GM12878 (cell line): Measurements from ENCODE around the gene GANAB. TPM values are rescaled to one million over a fixed set of nuclear protein-coding genes. Genes with fewer than 3 reads are reported as not detected.

Experiments used
- ATAC-seq: fragments of 200-7000 bp; cut with Tn5 transposase; 3 replicates; pipeline ENCODE4 v1.9.1; 2020; ENCODE audit warnings: mild to moderate bottlenecking, moderate library complexity
- BruUV-seq: library from RNA; stranded (reverse); fragments of 400-500 nt; replicated peaks from 2 replicates; lab custom pipeline; 2021; lab: Mats Ljungman, UMichigan
- CTCF ChIA-PET: fragments of 300-600 bp; sonication (Branson Sonifier 250); formaldehyde crosslinking; extraction: SDS; loops from one replicate; lab custom pipeline; 2021; ENCODE audit warnings: inconsistent platforms; lab: Yijun Ruan, JAX
- POLR2A ChIA-PET: fragments of 350-600 bp; formaldehyde crosslinking; extraction: SDS; loops from one replicate; lab custom pipeline; 2021; ENCODE audit warnings: inconsistent platforms; lab: Charles Lee
- RAD21 ChIA-PET: fragments of 300-600 bp; sonication (Branson Sonifier 250); formaldehyde crosslinking; loops from one replicate; lab custom pipeline; 2023; ENCODE audit warnings: antibody characterized with exemption; ENCODE audit not compliant: unreplicated experiment; lab: Charles Lee
- SMC1A ChIA-PET: fragments of 300-600 bp; sonication (Branson Sonifier 250); formaldehyde crosslinking; loops from one replicate; lab custom pipeline; 2023; ENCODE audit not compliant: unreplicated experiment, uncharacterized antibody; lab: Charles Lee
- DNase-seq: peaks from one replicate; pipeline ENCODE4 v3.0.0-alpha.2; 2011; ENCODE audit warnings: low read depth, low spot score
- FAIRE-seq: peaks from 3 replicates; lab custom pipeline; 2011; peaks lifted over from hg19 to GRCh38; lab: Jason Lieb, UNC
- H2AFZ ChIP-seq: 2 replicates; pipeline ENCODE4 v1.6.0; 2011; ENCODE audit warnings: low read depth, low read length, control low read depth; ENCODE audit not compliant: control insufficient read depth
- H3K27ac ChIP-seq: 2 replicates; pipeline ENCODE4 v1.5.1; 2011; ENCODE audit warnings: control low read depth; ENCODE audit not compliant: control insufficient read depth, insufficient read depth
- H3K27me3 ChIP-seq, 2 experiments: replicated peaks in 1 of 2; 2 replicates each; pipeline versions ENCODE4 v1.6.0 to v1.6.1; 2011; ENCODE audit warnings: low read length in 1 of 2; ENCODE audit not compliant: control insufficient read depth in 2 of 2, insufficient read depth in 2 of 2
- H3K36me3 ChIP-seq, 2 experiments: 2 replicates each; pipeline ENCODE4 v1.5.1; 2011; ENCODE audit warnings: low read length in 1 of 2; ENCODE audit not compliant: control insufficient read depth in 2 of 2, insufficient read depth in 2 of 2
- H3K4me1 ChIP-seq: 2 replicates; pipeline ENCODE4 v1.6.1; 2011; ENCODE audit warnings: mild to moderate bottlenecking, low read length, moderate library complexity, mixed read lengths; ENCODE audit not compliant: control insufficient read depth, insufficient read depth
- H3K4me2 ChIP-seq: 2 replicates; pipeline ENCODE4 v1.6.0; 2011; ENCODE audit warnings: control low read depth; ENCODE audit not compliant: control insufficient read depth, insufficient read depth
- H3K4me3 ChIP-seq: fragments of 200-600 bp; sonication (generic); 2 replicates; pipeline ENCODE4 v1.5.1; 2016
- H3K79me2 ChIP-seq: 2 replicates; pipeline ENCODE4 v1.6.0; 2011; ENCODE audit warnings: low read length; ENCODE audit not compliant: control insufficient read depth, insufficient read depth
- H3K9ac ChIP-seq: 2 replicates; pipeline ENCODE4 v1.8.0; 2011; ENCODE audit warnings: low read length, control low read depth, mixed read lengths; ENCODE audit not compliant: control insufficient read depth, insufficient read depth
- H3K9me3 ChIP-seq: replicated peaks from 3 replicates; pipeline ENCODE4 v1.5.1; 2011; ENCODE audit warnings: mild to moderate bottlenecking, low read length; ENCODE audit not compliant: control insufficient read depth, insufficient read depth
- H4K20me1 ChIP-seq: 2 replicates; pipeline ENCODE4 v1.6.0; 2011; ENCODE audit not compliant: control insufficient read depth, insufficient read depth
- HSF1 ChIP-seq: fragments of 150-350 bp; IDR thresholded peaks from 2 replicates; pipeline ENCODE4 v1.6.1; 2014; ENCODE audit warnings: mild to moderate bottlenecking, low read depth, low read length
- ZNF274 ChIP-seq: IDR thresholded peaks from one replicate; pipeline ENCODE4 v1.8.0; 2011; ENCODE audit not compliant: insufficient read length, insufficient read depth
- WGBS: methylation state at CpG from one replicate; pipeline ENCODE4 v1.1.6; 2016; ENCODE audit warnings: low lambda C conversion rate; ENCODE audit not compliant: insufficient replicate concordance, insufficient coverage; ENCODE audit errors: missing lambda C conversion rate; 5-methylcytosine and 5-hydroxymethylcytosine counted together
- in situ Hi-C: fragments of 300-500 bp; cut with MboI; formaldehyde crosslinking; loops from 9 replicates; pipeline ENCODE4 v1.14.3; 2018; ENCODE audit warnings: mixed read lengths
- intact Hi-C: fragments of 100-400 bp; cut with micrococcal nuclease; formaldehyde crosslinking; loops from one replicate; pipeline ENCODE4 v1.14.2; 2022; ENCODE audit not compliant: unreplicated experiment
- polyA plus RNA-seq, 11 experiments: library from polyadenylated mRNA; depleted of rRNA in 4 of 11; unstranded in 6 of 11; stranded (reverse) in 5 of 11; fragments of >200 nt; fragmentation: Nextera tagmentation in 4 of 11; fragmentation: Illumina TruSeq in 1 of 11; extraction: Ambion mirVana in 4 of 11; extraction: Trizol in 1 of 11; gene quantifications; 1 replicate in 1 of 11; 2 replicates in 10 of 11; pipeline versions ENCODE4 v1.2.1 to v1.2.3, GENCODE V29; 2011 to 2016; ENCODE audit warnings: inconsistent platforms in 2 of 11, missing spikeins in 2 of 11, low read depth in 1 of 11
- total RNA-seq, 4 experiments: library from RNA; depleted of rRNA in 3 of 4; stranded (reverse); fragments of >200 nt in 3 of 4; fragmentation: Illumina TruSeq in 1 of 4; extraction: Trizol in 1 of 4; gene quantifications; 2 replicates each; pipeline versions ENCODE4 v1.2.1 to v1.2.3, GENCODE V29; 2013 to 2021

Gene GANAB
- total and polyA plus RNA-seq, 10 of the 15 experiments (the other 5 are each of a cell fraction or from before 2014, with no cell fraction given) = 4.5 to 175 (median 102) TPM

- WGBS = 9% methylated on average over 11 of the region's 11 CpGs
- Histone ChIP-seq H3K9ac (peak overlapping the region; percentile 98), H4K20me1 (no peaks in the 10 kb centered on the region; the same call in 1 of the 2 replicates), H3K36me3 (peaks cover 10 to 13% of the 10 kb centered on the region in 2 experiments; a peak in 3 of 4 replicates), H3K27me3 (no peaks in the 10 kb centered on the region), H3K9me3 (no peaks in the 10 kb centered on the region), H3K79me2 (peaks cover 37% of the 10 kb centered on the region), H2AFZ (no peak overlapping the region; the same call in 1 of the 2 replicates), H3K4me2 (peak overlapping the region; percentile 93), H3K4me3 (peak overlapping the region; percentile 98), H3K27ac (peak overlapping the region; percentile 93), H3K4me1 (peaks cover 4% of the 10 kb centered on the region; the same call in 1 of the 2 replicates)
- ChIA-PET POLR2A (interaction anchor here (1.3 to 14.6 kb wide), 6 partner anchors 11 to 82 kb away, joined by 6 to 295 read pairs (median 10); partner anchors contain the start of genes B3GAT3, C11orf98, CSKMT and HNRNPUL2), SMC1A (interaction anchor here (1.2 to 3.1 kb wide), 4 partner anchors 10 to 82 kb away, joined by 3 to 9 read pairs (median 4); partner anchors contain the start of genes C11orf98, CSKMT, HNRNPUL2 and TTC9C), RAD21 (interaction anchor here (0.6 to 1.6 kb wide), 5 partner anchors 19 to 222 kb away, joined by 3 to 9 read pairs (median 3); partner anchors contain the start of genes B3GAT3, C11orf98, CSKMT and LBHD1), CTCF (interaction anchor here (0.8 to 1.6 kb wide), 5 partner anchors 19 to 54 kb away, joined by 3 to 7 read pairs (median 5); partner anchors contain the start of genes C11orf98, CSKMT and TUT1)
- no peak for DNase-seq
- intact Hi-C loops = no loop called here
- peak; percentile 3 for ATAC-seq
- in situ Hi-C loops = no loop called here
- no peak for TF ChIP-seq HSF1
- no TSS peak for BruUV-seq
- FAIRE-seq = no peak
These were observed 805 bp downstream of the GANAB start for GRCh38 chr11:62645671-62645945.

- POLR2A ChIA-PET = interaction anchor here (0.8 to 14.6 kb wide), 4 partner anchors 11 to 32 kb away, joined by 3 to 295 read pairs (median 6); partner anchors contain the start of genes B3GAT3, C11orf98, CSKMT and LBHD1
- H3K9ac ChIP-seq = no peak overlapping the region
- DNase-seq = no peak
- RAD21 ChIA-PET = interaction anchor here (1.2 kb wide), 1 partner anchor 19 kb away, joined by 3 read pairs; no protein-coding TSS in a partner anchor
- SMC1A ChIA-PET = interaction anchor here (0.6 to 3.1 kb wide), 4 partner anchors 11 to 24 kb away, joined by 3 to 9 read pairs (median 4); no protein-coding TSS in a partner anchor
- no peak overlapping the region for H3K4me3 ChIP-seq
- H2AFZ ChIP-seq = no peak overlapping the region
- CTCF ChIA-PET = interaction anchor here (0.6 to 1.4 kb wide), 5 partner anchors 20 to 438 kb away, joined by 3 to 6 read pairs (median 3); partner anchors contain the start of genes C11orf98 and CSKMT
- intact Hi-C loops (no loop called here), in situ Hi-C loops (no loop called here)
- BruUV-seq = no TSS peak
- peaks cover 37% of the 10 kb centered on the region for H3K79me2 ChIP-seq
- peaks cover 4% of the 10 kb centered on the region; the same call in 1 of the 2 replicates for H3K4me1 ChIP-seq
- no peak overlapping the region for H3K4me2 ChIP-seq
- peaks cover 10 to 11% of the 10 kb centered on the region in 2 experiments; a peak in 3 of 4 replicates for H3K36me3 ChIP-seq
- FAIRE-seq = no peak
- H3K27me3 ChIP-seq = no peaks in the 10 kb centered on the region
- H4K20me1 ChIP-seq = no peaks in the 10 kb centered on the region
- no peaks in the 10 kb centered on the region for H3K9me3 ChIP-seq
- 89% methylated on average over 7 of the region's 8 CpGs for WGBS
- no peak for ATAC-seq
- H3K27ac ChIP-seq = no peak overlapping the region
- no peak for TF ChIP-seq ZNF274
These were observed 2.2 kb downstream of the GANAB start for GRCh38 chr11:62644220-62644619.
